ENCODE results near the gene RNF138.
"Not testable (repeated sequence)": the region's sequence is repeated elsewhere in the genome, so short reads cannot be mapped to it uniquely, and the experiment has no call there.

Gene RNF138

DNA sequence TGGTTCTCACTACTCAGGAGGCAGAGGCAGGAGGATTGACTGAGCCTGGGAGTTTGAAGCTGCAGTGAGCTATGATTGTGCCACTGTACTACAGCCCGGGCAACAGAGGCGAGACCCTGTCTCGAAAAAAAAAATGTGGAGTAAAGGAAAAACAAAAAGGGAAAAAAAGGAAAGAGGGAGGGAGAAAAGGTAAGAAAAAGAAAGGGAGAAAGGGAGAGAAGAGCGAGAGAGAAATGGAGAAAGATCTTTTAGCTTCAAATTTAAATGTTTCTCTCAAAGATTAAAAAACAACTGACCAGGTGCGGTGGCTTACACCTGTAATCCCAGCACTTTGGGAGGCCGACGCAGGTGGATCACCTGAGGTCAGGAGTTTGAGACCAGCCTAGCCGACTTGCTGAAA is 7.9 kb upstream of the RNF138 start:
- peaks cover 31% of the 10 kb centered on the region for H3K36me3 Mint-ChIP-seq
- no peak for DNase-seq
- CTCF ChIA-PET, result interaction anchor here (0.6 to 2.1 kb wide), 2 partner anchors 11 to 66 kb away, joined by 3 to 13 read pairs; no protein-coding TSS in a partner anchor
- H3K4me1 Mint-ChIP-seq, result peaks cover 42% of the 10 kb centered on the region
- H3K9me3 Mint-ChIP-seq, result no peaks in the 10 kb centered on the region
- H3K27ac Mint-ChIP-seq, result peak overlapping the region; percentile 53
- H3K4me3 Mint-ChIP-seq, result no peak overlapping the region
- peaks cover 5% of the 10 kb centered on the region for H3K27me3 Mint-ChIP-seq

DNA sequence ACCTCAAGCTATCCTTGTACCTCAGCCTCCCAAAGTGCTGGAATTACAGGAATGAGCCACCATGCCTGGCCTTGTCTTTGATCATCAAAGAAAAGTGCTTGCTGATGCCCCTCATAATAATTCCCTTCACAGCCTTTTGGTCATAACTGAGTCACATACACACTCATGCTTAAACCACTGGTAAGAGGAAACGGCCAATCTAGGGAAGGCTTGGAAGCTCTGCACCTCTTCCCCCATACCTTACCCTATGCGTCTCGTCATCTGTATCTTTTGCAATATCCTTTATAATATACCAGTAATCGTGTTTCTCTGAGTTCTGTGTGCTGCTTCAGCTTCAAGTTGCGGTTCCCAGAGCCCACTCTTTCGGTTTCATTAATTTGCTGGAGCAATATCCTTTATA is 4.8 kb upstream of the RNF138 start:
- CTCF ChIA-PET, result no interaction called here
- Mint-ChIP-seq H3K36me3 (peaks cover 23% of the 10 kb centered on the region), H3K27ac (no peak overlapping the region), H3K9me3 (no peaks in the 10 kb centered on the region), H3K4me3 (no peak overlapping the region), H3K27me3 (peaks cover 5% of the 10 kb centered on the region), H3K4me1 (peaks cover 45% of the 10 kb centered on the region)
- DNase-seq, result no peak

GRCh38 chr18:32090831-32091230 is 843 bp upstream of the RNF138 start:
- H3K4me1 Mint-ChIP-seq, result peaks cover 44% of the 10 kb centered on the region
- DNase-seq, H3K9me3 Mint-ChIP-seq, H3K27me3 Mint-ChIP-seq: not testable (repeated sequence)
- peaks cover 40% of the 10 kb centered on the region for H3K36me3 Mint-ChIP-seq
- peak overlapping the region; percentile 38 for H3K4me3 Mint-ChIP-seq
- CTCF ChIA-PET, result interaction anchor here (3.3 kb wide), 1 partner anchor 72 kb away, joined by 10 read pairs; the partner anchor contains the start of gene RNF125
- peak overlapping the region; percentile 75 for H3K27ac Mint-ChIP-seq

GRCh38 chr18:32091325-32091723 is 350 bp upstream of the RNF138 start:
- Mint-ChIP-seq H3K9me3 (no peaks in the 10 kb centered on the region), H3K27ac (peak overlapping the region; percentile 98), H3K36me3 (peaks cover 44% of the 10 kb centered on the region), H3K27me3 (no peaks in the 10 kb centered on the region), H3K4me3 (peak overlapping the region; percentile 99), H3K4me1 (peaks cover 44% of the 10 kb centered on the region)
- DNase-seq, result no peak
- CTCF ChIA-PET, result interaction anchor here (1.3 to 3.3 kb wide), 2 partner anchors 19 to 72 kb away, joined by 5 to 10 read pairs; partner anchors contain the start of gene RNF125

DNA sequence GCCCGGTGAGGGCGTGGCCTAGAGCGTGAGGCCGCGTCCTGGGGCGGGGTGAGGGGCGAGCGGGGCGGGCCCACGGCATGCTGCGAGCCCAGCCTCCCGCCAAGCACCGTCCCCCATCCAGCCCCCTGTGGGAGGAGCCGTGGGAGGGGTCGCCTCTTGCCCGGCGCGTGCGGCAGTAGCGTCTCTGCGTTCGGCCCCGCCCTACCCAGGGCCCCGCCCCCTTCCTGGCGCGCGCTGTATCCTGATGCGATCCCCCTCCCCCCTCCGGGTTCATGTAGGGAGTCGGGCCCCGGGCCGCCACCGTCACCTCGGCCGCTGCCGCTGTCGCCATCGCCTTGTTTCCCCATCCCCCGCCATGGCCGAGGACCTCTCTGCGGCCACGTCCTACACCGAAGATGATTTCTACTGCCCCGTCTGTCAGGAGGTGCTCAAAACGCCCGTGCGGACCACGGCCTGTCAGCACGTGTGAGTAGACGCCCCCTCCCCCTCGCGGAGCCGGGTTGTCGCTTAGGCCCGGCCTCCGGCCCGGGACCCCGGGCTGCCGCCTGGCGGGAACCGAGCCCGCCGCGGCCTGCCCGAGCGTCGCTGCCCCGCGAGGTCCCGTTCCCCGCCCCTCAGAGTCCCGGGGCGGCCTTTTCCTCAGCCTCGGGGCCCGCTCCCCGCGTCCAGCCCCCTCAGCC is 888 bp downstream of the RNF138 start:
- CTCF ChIA-PET, result interaction anchor here (0.6 to 3.3 kb wide), 4 partner anchors 20 to 242 kb away, joined by 3 to 10 read pairs (median 4); partner anchors contain the start of gene RNF125
- Mint-ChIP-seq H3K27me3 (no peaks in the 10 kb centered on the region), H3K27ac (peak overlapping the region; percentile 98), H3K9me3 (no peaks in the 10 kb centered on the region), H3K36me3 (peaks cover 43% of the 10 kb centered on the region), H3K4me3 (peak overlapping the region; percentile 99), H3K4me1 (peaks cover 46% of the 10 kb centered on the region)
- peak; percentile 100 for DNase-seq

DNA sequence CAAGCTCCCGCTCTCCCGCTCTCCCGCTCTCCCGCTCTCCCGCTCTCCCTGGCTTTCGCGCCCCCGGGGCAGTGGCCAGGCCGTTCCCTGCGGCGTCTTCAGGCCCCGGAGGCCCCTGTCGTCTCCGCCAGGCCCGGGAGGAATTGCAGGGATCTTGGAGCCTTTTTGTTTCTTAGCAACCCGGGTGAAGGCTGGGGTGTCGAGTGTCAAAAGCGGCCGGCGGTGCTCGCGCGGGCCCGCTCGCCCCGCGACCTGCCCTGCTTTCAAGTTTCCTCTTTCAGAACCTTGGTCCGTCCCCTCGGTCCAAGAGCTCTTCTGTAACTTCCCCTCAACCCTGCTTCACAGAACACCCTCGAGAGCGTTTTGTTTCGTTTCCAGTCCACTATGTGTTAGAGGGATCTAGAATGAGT is 1.4 kb downstream of the RNF138 start:
- Mint-ChIP-seq H3K27ac (peak overlapping the region; percentile 96), H3K4me3 (peak overlapping the region; percentile 99), H3K4me1 (peaks cover 47% of the 10 kb centered on the region), H3K36me3 (peaks cover 42% of the 10 kb centered on the region), H3K27me3 (no peaks in the 10 kb centered on the region), H3K9me3 (no peaks in the 10 kb centered on the region)
- peak; percentile 57 for DNase-seq
- CTCF ChIA-PET, result interaction anchor here (0.6 to 3.3 kb wide), 3 partner anchors 74 to 242 kb away, joined by 3 to 10 read pairs (median 3); partner anchors contain the start of gene RNF125

DNA sequence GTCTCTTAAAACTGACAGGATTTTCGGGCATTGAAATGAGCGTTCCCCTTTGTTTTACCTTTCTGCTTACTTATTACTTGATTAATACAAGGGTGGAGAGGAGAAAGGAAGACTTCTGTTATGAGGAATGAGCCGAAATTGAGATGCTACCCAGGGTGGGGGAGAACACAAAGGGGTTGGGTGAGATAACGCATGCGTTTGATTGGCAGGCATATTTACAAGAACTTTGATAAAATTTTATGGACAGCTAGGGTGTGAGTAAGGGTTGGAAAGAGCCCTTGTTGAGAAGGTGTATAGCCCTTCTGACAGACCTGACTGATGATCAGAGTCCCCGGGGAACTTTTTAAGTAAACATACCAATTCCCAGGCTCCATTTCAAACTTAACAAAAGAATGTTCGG is 1.8 kb downstream of the RNF138 start:
- Mint-ChIP-seq H3K27me3 (no peaks in the 10 kb centered on the region), H3K36me3 (peaks cover 42% of the 10 kb centered on the region), H3K4me3 (peak overlapping the region; percentile 99), H3K27ac (peak overlapping the region; percentile 96), H3K4me1 (peaks cover 47% of the 10 kb centered on the region), H3K9me3 (no peaks in the 10 kb centered on the region)
- CTCF ChIA-PET, result interaction anchor here (0.6 to 3.3 kb wide), 2 partner anchors 74 to 243 kb away, joined by 3 to 10 read pairs; partner anchors contain the start of gene RNF125
- DNase-seq, result no peak

DNA sequence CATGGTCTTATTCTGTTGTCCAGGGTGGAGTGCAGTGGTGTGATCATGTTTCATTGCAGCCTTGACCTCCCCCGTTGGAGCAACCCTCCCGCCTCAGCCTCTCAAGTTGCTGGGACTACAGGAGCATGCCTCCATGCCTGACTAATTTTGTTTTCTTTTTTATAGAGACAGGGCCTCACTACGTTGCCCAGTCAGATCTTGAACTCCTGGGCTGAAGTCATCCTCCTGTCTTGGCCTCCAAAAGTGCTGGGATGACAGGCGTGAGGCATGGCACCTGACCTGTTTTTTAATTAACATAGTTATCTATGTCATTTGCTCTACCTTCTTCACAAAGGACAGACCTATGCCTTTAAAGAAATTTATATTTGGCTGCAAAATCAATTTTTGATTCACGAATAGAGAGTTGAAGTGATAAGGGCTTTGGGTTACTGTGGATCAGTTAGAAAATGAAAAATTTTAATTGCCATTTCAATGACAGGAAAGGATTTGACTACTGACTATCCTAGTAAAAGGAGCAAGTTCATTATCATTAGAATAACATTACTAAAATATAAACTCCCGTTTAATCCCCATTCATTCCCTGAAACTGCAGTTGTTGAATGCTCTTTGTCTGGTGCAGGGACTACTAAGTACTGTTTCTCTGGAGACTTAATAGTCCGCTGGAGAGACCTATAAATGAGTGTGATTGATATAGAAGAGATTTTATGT is 3.7 kb downstream of the RNF138 start:
- H3K4me1 Mint-ChIP-seq, result peaks cover 59% of the 10 kb centered on the region
- H3K27ac Mint-ChIP-seq, result peak overlapping the region; percentile 42
- no peaks in the 10 kb centered on the region for H3K9me3 Mint-ChIP-seq
- DNase-seq, result no peak
- H3K27me3 Mint-ChIP-seq, result no peaks in the 10 kb centered on the region
- CTCF ChIA-PET, result no interaction called here
- H3K4me3 Mint-ChIP-seq, result peak overlapping the region; percentile 99
- peaks cover 49% of the 10 kb centered on the region for H3K36me3 Mint-ChIP-seq

DNA sequence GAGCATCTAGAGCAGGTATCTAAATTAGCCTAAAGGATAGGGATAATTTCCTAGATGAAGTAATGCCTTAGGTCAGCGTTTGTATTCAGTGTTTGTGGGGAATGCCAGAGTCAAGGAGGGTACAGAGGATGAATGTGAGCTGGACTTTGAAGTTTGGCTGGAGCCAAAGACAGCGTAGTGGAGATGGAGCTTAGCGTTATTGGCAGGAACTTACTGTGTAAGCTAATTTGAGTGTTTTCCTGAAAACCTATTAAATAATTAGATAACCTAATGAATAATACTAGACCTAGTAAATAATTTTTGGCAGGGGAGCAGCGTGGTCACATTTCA is 4.2 kb downstream of the RNF138 start:
- CTCF ChIA-PET, result interaction anchor here (1.0 kb wide), 2 partner anchors 54 to 76 kb away, joined by 3 to 4 read pairs; no protein-coding TSS in a partner anchor
- peaks cover 51% of the 10 kb centered on the region for H3K36me3 Mint-ChIP-seq
- H3K27ac Mint-ChIP-seq, result peak overlapping the region; percentile 42
- peaks cover 62% of the 10 kb centered on the region for H3K4me1 Mint-ChIP-seq
- H3K27me3 Mint-ChIP-seq, result no peaks in the 10 kb centered on the region
- H3K9me3 Mint-ChIP-seq, result no peaks in the 10 kb centered on the region
- peak overlapping the region; percentile 18 for H3K4me3 Mint-ChIP-seq
- DNase-seq, result no peak

GRCh38 chr18:32096946-32097345 is 5.3 kb downstream of the RNF138 start:
- CTCF ChIA-PET, result interaction anchor here (1.0 kb wide), 1 partner anchor 77 kb away, joined by 3 read pairs; no protein-coding TSS in a partner anchor

GRCh38 chr18:32104516-32104915 is 12.8 kb downstream of the RNF138 start:
- H3K27me3 Mint-ChIP-seq, result no peaks in the 10 kb centered on the region
- peaks cover 21% of the 10 kb centered on the region for H3K4me1 Mint-ChIP-seq
- no peak for DNase-seq
- H3K36me3 Mint-ChIP-seq, result peaks cover 31% of the 10 kb centered on the region
- no peak overlapping the region for H3K27ac Mint-ChIP-seq
- CTCF ChIA-PET, result no interaction called here
- H3K9me3 Mint-ChIP-seq, result no peaks in the 10 kb centered on the region
- no peak overlapping the region for H3K4me3 Mint-ChIP-seq

More at GRCh38 chr18:32096946-32097345, 5.3 kb downstream of the RNF138 start:
- Mint-ChIP-seq H3K4me3 (peak overlapping the region; percentile 53), H3K9me3 (no peaks in the 10 kb centered on the region), H3K27me3 (no peaks in the 10 kb centered on the region), H3K36me3 (peaks cover 53% of the 10 kb centered on the region), H3K4me1 (peaks cover 61% of the 10 kb centered on the region), H3K27ac (peak overlapping the region; percentile 85)
- no peak for DNase-seq

DNA sequence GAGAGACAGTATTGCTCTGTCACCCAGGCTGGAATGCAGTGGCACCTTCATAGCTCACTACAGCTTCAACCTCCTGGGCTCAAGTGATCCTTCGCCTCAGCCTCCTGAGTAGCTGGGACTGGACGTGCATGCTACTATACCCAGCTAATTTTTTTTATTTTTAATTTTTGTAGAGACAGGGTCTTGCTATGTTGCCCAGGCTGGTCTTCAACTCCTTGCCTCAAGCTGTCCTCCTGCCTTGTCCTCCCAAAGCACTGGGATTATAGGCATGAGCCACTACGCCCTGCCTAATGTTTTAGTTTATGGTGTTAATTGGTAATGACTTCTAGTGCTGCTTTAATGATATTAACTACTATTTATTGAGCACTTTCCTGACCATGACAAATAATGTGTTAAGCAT is 18.3 kb downstream of the RNF138 start:
- Mint-ChIP-seq H3K4me3 (no peak overlapping the region), H3K9me3 (no peaks in the 10 kb centered on the region), H3K4me1 (peaks cover 19% of the 10 kb centered on the region), H3K36me3 (peaks cover 30% of the 10 kb centered on the region), H3K27ac (no peak overlapping the region), H3K27me3 (no peaks in the 10 kb centered on the region)
- CTCF ChIA-PET, result no interaction called here
- DNase-seq, result no peak

DNA sequence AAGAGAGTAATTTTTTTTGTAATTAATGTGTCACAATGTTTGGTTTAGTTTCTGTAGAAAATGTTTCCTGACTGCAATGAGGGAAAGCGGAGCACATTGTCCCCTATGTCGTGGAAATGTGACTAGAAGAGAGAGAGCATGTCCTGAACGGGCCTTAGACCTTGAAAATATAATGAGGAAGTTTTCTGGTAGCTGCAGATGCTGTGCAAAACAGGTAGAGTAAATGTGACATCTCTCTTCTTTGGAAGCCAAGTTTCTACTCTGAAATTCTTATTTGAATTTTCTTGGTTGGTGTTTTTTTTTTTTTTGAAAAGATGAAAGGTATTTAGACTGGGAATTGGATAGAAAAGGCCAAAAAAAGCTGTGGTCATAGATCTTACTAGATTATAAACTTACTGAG is 20.0 kb downstream of the RNF138 start:
- H3K9me3 Mint-ChIP-seq, result no peaks in the 10 kb centered on the region
- H3K36me3 Mint-ChIP-seq, result peaks cover 27% of the 10 kb centered on the region
- peaks cover 13% of the 10 kb centered on the region for H3K4me1 Mint-ChIP-seq
- H3K4me3 Mint-ChIP-seq, result no peak overlapping the region
- DNase-seq, result no peak
- CTCF ChIA-PET, result no interaction called here
- no peaks in the 10 kb centered on the region for H3K27me3 Mint-ChIP-seq
- H3K27ac Mint-ChIP-seq, result peak overlapping the region; percentile 42

GRCh38 chr18:32112826-32113225 is 21.2 kb downstream of the RNF138 start:
- Mint-ChIP-seq H3K27ac (no peak overlapping the region), H3K9me3 (no peaks in the 10 kb centered on the region), H3K36me3 (peaks cover 33% of the 10 kb centered on the region), H3K4me1 (peaks cover 18% of the 10 kb centered on the region), H3K4me3 (no peak overlapping the region), H3K27me3 (no peaks in the 10 kb centered on the region)
- CTCF ChIA-PET, result interaction anchor here (0.7 kb wide), 1 partner anchor 11 kb away, joined by 3 read pairs; no protein-coding TSS in a partner anchor
- DNase-seq, result no peak
